Stimulated activated CD8-positive, alpha-beta memory T cell treated with anti-CD3 and anti-CD28 coated beads, Interleukin-12 subunit alpha, Interleukin-12 subunit beta, amount 100 ng/mL, for 24 hours (primary cell): Measurements from ENCODE around the gene SEBOX.
A peak's percentile ranks its signal among the peaks of the same experiment; 100 is the strongest.

ENCODE experiments used
- DNase-seq: peaks from one replicate; pipeline ENCODE4 v3.0.0-alpha.2; 2020; ENCODE audit errors: extremely low read depth

Gene SEBOX

DNA sequence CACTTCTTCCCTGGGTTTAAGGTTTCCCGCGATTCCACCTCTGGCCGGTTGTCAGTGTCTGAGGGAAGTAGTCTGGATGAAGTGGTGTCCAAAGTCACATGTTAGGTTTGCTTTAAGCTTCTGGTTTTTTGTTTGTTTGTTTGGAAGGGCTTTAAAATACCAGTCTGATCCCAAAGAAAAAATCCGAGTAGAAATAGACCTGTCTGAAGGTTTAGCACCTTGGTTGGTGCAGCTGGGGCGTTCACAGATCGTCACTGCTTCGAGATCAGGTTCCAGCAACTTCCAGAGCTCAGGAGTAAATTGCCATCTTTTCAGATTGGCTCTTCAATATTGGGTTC is 45.4 kb downstream of the SEBOX start:
- no peak for DNase-seq

DNA sequence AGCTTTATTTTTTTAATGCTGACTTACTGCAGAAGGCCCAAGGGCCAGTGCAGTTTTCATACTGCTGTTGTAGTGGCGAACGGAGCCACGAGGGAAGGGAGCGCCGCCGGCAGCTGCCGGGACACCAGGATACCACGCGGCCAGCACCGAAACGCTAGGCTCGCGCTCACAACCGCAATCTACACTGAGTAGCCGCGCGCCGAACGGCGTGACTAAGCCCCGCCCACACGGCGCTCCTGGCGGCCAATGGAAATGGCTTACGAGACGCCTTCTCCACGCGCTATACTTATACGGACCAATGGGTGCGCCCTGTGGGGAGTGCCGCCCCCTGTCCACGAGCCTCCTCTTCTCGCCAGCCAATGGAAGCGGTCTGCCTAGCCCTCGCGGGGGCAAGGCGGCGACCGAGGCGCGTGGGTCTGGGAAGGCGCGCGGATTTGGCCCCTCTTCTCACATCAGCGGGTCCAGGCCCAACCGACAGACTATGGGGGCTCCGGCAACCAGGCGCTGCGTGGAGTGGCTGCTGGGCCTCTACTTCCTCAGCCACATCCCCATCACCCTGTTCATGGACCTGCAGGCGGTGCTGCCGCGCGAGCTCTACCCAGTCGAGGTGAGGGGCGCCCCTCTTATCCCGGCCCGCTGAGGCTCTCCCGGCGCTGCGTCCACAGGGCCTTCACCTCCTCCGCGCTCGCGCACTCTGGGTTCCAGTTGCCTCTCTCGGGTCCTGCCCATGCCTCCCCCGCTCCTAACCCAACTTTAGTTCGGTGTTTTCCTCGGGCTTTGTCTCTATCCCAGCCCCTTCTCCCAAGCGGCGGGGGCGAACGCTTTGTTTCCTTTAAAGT is 46.0 kb downstream of the SEBOX start, which contains the start of gene TMEM97:
Gene TMEM97 (plus strand): TSS at position 442 of the 839 bp plus-strand sequence. CDS start 40 bp downstream, at position 482.
- DNase-seq = peak; percentile 92

DNA sequence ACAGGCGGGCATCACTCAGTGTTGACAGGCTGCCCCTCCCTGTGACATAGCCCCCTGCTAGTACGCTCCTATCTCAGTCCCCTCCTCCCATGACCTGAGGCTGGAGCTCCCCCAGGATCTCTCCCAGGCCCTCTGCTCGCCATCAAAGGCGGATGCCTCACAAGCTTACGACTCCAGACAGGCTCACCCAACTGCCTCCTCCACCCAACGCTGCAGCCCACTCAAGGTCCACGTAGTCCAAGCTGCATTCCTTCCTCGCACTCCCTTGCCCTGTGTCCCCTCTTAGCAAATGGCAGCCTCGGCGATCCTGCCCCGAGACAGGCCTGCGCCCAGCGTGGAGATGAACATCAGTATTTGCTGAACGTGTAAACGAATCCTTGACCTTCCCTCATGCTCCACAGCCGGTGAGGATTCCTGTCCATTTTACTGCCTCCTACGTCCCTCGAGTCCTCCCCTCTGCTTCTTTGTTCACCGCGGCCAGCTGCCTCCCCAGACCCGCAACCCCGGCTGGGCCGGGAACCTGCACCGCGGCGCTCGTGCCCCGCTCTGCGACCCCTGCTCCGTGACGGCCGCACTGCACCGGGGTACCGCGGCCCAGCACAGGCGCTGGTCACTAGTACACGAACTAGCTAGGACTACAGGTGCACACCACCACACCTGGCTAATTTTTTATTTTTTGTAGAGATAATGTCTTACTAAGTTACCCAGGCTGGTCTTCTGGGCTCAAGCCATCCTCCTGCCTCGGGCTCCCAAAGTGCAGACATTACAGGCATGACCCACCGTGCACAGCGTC is 46.8 kb downstream of the SEBOX start:
- DNase-seq = no peak

DNA sequence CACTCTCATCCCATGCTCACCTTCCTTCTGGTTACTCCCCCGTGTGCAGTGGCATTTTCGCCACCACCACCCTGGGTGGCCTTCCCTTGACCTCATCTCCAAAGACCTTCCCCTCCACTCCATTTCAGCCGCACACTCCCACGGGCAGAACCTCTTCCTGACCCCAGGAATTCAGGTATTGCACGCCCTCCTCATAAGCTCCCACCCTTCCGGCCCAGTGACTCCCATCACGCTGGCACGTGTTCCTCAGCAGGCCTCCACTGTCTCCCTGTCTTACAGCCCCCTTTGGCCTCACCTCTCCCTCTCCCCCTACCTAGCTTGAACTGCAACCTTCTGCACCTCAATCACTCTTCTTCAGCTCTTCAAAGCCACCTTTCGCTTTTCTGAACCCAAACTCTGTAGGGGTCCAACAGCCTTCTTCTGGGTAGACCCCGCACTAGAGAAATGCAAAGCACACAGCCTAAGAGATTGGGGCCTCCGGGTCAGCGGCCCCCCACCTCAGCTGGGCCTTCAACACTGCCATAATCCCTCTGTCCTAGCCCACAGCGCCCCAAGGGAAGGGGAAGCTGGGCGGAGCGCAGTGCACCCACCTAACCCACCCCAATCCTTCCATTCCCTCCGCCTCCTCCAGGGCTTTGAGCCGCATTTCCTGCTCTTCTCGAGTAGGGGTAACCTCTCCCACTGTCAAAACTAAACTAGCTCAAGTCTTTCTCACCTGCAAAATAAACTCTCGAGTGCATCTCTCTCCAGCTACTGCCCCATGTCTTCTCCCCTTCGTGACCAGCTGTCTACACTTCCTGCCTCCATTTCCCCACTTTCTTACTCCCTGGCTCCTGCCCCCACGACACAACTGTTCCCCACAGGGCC is 47.7 kb downstream of the SEBOX start:
- no peak for DNase-seq

DNA sequence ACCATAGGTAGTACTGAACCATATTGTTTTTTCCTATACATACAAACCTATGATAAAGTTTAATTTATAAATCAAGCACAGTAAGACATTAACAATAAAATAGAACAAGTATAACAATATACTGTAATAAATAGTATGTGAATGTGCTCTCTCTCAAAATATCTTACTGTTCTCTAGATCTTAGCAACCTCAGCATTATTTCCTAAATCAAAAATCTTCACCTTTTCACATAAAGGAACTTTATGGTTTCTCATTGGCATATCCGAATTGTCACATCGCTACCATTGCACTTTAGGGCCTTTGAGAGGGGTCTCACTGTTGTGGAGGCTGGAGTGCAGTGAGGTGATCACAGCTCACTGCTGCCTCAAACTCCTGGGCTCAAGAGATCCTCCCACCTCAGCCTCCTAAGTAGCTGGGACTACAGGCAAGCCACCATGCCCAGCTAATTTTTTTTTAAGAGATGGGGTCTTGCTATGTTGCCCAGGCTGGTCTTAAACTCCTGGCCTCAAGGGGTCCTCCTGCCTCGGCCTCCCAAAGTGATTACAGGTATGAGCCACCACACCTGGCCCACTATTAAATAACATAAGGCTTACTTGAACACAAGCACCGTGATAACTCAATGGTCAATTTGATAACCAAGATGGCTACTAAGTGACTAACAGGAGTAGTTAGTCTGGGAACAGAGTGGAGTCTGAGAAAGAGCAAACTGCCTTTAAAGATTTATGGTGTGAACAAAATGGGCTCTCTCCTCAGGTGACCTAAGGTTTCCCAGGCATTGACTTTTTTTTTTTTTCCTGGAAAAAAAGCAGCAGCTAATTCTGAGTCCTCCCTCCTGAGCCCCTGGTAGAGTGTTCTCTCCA is 48.9 kb downstream of the SEBOX start:
- no peak for DNase-seq

DNA sequence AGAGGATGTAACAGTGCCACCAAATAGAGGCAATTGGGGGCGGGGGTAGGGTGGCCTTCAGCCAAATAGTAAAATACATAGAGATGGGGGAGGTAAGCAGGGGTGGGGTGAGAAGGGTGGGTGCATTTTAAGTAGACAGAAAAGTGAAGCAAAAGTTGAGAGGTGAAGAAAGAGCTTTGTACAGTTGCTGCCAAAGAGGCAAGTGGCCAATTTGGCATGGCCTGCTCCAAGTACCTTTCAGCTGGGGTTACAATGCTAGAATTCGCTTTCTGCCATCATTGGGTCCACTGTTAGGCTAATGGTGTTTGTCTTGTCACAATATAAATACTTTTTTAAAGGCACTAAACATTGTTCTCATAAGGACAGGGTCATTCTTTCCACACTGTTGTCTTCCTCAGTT is 51.2 kb downstream of the SEBOX start:
- DNase-seq = no peak
